Measurements from ENCODE around the gene UNK.

The UNK gene

GRCh38 chr17:75778861-75779249 is 5.8 kb upstream of the UNK start:
- peak overlapping the region; percentile 87 for H3K4me3 ChIP-seq (ENCODE audit: low read length)
- peak; percentile 55 for TF ChIP-seq CTCF (IDR thresholded peaks at IDR 0.05; ENCODE audit: insufficient read depth, low read depth, low read length, missing control alignments)
- DNase-seq (ENCODE audit: low read depth), result peak; percentile 54

- peak overlapping the region; percentile 87 for H3K4me3 ChIP-seq (ENCODE audit: low read length)
- no peak for TF ChIP-seq CTCF (IDR thresholded peaks at IDR 0.05; ENCODE audit: insufficient read depth, low read depth, low read length, missing control alignments)
- DNase-seq (ENCODE audit: low read depth), result peak; percentile 99
Measured at GRCh38 chr17:75779250-75779986, 5.2 kb upstream of the UNK start.

- no peak overlapping the region for H3K4me3 ChIP-seq (ENCODE audit: low read length)
- TF ChIP-seq CTCF (IDR thresholded peaks at IDR 0.05; ENCODE audit: insufficient read depth, low read depth, low read length, missing control alignments), result no peak
Measured at GRCh38 chr17:75779987-75780889, 4.4 kb upstream of the UNK start.

GRCh38 chr17:75783069-75783783 is 1.4 kb upstream of the UNK start:
- H3K4me3 ChIP-seq (ENCODE audit: low read length), result no peak overlapping the region
- DNase-seq (ENCODE audit: low read depth), result peak; percentile 89
- peak; percentile 69 for TF ChIP-seq CTCF (IDR thresholded peaks at IDR 0.05; ENCODE audit: insufficient read depth, low read depth, low read length, missing control alignments)

More at GRCh38 chr17:75779987-75780889, 4.4 kb upstream of the UNK start:
- DNase-seq (ENCODE audit: low read depth), result no peak

GRCh38 chr17:75783803-75784472 is 668 bp upstream of the UNK start:
- DNase-seq (ENCODE audit: low read depth), result no peak
- no peak for TF ChIP-seq CTCF (IDR thresholded peaks at IDR 0.05; ENCODE audit: insufficient read depth, low read depth, low read length, missing control alignments)
- H3K4me3 ChIP-seq (ENCODE audit: low read length), result peak overlapping the region; percentile 71
